ENCODE measurements around the gene PPP1R1C. TPM values are rescaled to one million over a fixed set of nuclear protein-coding genes. Genes with fewer than 3 reads are reported as not detected.
A peak's percentile ranks its signal among the peaks of the same experiment; 100 is the strongest.
"Not testable (repeated sequence)": the region's sequence is repeated elsewhere in the genome, so short reads cannot be mapped to it uniquely, and the experiment has no call there.

PPP1R1C gene
- total RNA-seq, 1 donor = 1.4 TPM

DNA sequence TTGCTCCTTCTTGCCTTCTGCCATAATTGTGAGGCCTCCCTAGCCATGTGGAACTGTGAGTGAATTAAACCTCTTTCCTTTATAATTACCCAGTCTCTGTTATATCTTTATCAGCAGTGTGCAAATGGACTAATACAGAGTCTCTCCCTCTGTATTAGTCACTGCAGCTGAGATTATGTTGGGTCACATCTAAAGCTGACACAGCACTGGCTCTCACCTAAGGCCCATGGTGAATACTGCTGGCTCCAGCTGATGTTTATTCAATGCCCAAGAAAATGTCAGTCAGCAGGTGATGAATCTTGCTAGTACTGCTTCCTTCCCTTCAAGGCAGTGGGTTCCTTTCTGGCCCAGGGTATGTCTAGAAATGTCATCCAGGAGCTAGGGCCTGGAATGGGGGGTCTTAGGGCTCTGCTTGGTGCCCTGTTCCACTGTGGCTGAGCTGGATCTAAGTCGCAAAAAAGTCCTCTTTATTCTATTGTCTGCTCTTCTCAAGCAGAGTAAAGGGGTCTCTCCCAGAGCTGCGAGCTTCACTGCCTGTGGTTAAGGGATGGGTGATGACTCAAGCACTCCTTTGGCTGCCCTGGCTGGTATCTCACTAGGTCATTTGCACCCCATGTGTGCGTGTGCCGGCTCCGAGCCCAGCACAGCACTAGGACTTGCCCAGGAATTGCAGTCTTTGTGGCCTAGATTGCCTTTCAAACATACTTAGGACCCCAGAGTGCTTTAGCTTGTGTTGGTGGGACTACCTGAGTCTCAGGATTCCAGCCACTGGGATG, 29.9 kb downstream of the PPP1R1C start:
- TF ChIP-seq, protein P1, sequence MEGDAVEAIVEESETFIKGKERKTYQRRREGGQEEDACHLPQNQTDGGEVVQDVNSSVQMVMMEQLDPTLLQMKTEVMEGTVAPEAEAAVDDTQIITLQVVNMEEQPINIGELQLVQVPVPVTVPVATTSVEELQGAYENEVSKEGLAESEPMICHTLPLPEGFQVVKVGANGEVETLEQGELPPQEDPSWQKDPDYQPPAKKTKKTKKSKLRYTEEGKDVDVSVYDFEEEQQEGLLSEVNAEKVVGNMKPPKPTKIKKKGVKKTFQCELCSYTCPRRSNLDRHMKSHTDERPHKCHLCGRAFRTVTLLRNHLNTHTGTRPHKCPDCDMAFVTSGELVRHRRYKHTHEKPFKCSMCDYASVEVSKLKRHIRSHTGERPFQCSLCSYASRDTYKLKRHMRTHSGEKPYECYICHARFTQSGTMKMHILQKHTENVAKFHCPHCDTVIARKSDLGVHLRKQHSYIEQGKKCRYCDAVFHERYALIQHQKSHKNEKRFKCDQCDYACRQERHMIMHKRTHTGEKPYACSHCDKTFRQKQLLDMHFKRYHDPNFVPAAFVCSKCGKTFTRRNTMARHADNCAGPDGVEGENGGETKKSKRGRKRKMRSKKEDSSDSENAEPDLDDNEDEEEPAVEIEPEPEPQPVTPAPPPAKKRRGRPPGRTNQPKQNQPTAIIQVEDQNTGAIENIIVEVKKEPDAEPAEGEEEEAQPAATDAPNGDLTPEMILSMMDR (IDR thresholded peaks at IDR 0.05; ENCODE audit: insufficient read depth, low read length) = no peak
- no peak for DNase-seq (ENCODE audit: low read depth)

DNA sequence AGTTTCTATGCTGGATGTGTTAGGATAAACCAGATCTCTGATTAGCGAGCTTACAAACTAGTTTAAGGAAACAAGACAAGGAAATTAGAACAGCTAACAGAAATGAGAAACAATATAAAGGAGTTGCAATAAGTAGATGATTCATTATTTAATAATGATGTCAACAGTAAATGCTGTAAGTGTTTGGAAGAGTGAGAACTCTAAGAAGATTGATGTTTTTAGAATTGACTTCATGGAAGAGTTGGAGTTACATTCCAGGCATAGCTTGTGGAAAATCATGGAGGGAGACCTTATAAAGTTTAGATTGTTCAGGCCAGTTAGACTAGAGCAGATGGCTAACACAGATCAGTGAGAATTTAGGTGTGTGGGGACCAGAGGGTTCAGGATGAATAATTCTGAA, 32.6 kb downstream of the PPP1R1C start:
- no peak overlapping the region for H3K4me3 ChIP-seq (ENCODE audit: low read depth, low read length)
- DNase-seq (ENCODE audit: low read depth) = peak; percentile 28
- TF ChIP-seq, protein P1 (IDR thresholded peaks at IDR 0.05; ENCODE audit: insufficient read depth, low read length) = no peak

More for the DNA sequence above, 29.9 kb downstream of the PPP1R1C start:
- H3K4me3 ChIP-seq (ENCODE audit: low read depth, low read length) = no peak overlapping the region

DNA sequence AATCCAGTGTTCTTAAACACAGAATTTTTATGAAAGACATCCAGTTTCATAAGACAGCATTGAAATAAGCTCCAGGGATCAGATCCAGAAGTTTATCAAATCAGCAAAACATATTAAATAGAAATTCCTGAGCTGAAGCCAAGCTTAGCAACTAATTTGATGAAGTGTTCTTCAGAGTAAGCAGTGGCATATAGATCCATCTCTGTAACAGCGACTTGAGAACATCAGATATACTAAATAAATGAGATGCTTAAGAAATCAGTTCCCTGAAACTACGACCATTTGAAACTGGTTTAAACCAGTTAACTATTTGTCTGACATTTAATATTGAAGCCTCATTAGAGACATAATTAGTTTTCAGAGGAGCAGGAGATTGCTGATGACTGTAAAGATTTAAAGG, 34.1 kb downstream of the PPP1R1C start:
- no peak overlapping the region for H3K4me3 ChIP-seq (ENCODE audit: low read depth, low read length)
- TF ChIP-seq, protein P1 (IDR thresholded peaks at IDR 0.05; ENCODE audit: insufficient read depth, low read length) = no peak
- no peak for DNase-seq (ENCODE audit: low read depth)

DNA sequence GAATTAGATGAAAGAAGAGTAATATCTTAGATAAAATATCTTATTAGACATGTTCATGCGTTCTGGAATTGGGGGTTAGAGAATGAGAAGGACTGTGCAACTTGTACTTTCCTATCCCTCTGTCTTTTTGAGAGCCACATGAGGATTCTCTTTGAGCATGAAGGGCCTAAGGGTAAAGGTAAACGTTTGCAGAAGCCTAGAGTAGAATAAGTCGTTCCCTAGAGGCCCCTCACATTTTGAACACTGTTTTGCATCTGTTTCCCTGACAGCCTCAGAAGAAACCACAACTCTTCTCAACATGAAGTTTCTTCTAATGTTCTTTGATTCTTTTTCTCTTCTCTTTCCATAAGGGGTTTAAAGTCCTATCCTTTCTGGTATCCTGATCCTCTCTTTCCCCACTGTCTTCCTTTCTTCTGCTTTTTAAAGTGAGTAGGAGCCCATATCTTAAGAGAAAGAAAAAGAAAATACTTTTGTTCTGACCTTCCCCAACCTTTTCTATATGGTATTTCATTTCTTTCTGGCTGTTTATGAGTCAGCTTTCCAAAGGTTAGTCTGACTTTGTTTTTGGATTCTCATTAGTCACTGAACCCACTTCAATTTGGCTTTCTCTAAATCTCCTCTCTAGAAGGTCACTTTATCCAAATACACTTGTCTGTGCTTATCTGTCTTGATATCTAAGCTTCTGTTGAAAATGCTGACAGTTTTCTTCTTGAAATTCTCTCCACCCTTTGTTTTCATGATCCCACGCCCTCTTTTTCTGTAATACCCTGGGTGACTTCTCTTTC, 34.8 kb downstream of the PPP1R1C start:
- peak; percentile 65 for DNase-seq (ENCODE audit: low read depth)
- TF ChIP-seq, protein P1 (IDR thresholded peaks at IDR 0.05; ENCODE audit: insufficient read depth, low read length) = no peak
- no peak overlapping the region for H3K4me3 ChIP-seq (ENCODE audit: low read depth, low read length)

DNA sequence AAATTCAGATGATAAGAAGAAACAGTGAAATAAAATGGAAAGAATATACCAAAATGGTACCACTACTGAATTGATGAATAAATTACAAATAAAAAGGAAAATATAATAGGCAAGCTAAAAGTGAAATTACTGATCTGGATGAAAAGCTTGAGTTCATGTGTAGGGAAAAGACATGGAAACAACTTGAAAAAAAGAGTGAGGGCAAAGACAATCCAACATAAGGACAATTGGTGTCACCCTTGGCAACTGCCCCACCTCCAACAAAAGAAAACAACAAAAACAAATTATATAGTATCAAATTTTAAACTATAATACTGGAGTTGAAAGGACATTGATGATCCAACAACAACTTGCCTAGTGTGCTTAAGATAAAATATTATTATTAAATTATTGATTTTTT, 37.6 kb downstream of the PPP1R1C start:
- TF ChIP-seq, protein P1 (IDR thresholded peaks at IDR 0.05; ENCODE audit: insufficient read depth, low read length) = no peak
- H3K4me3 ChIP-seq (ENCODE audit: low read depth, low read length) = no peak overlapping the region
- no peak for DNase-seq (ENCODE audit: low read depth)

DNA sequence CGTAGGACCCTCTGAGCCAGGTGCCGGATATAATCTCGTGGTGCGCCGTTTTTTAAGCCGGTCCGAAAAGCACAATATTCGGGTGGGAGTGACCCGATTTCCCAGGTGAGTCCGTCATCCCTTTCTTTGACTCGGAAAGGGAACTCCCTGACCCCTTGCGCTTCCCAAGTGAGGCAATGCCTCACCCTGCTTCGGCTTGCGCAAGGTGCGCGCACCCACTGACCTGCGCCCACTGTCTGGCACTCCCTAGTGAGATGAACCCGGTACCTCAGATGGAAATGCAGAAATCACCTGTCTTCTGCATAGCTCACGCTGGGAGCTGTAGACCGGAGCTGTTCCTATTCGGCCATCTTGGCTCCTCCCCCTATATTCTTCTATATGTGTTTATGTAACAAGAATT, 45.2 kb downstream of the PPP1R1C start:
- DNase-seq (ENCODE audit: low read depth); H3K4me3 ChIP-seq (ENCODE audit: low read depth, low read length): not testable (repeated sequence)

DNA sequence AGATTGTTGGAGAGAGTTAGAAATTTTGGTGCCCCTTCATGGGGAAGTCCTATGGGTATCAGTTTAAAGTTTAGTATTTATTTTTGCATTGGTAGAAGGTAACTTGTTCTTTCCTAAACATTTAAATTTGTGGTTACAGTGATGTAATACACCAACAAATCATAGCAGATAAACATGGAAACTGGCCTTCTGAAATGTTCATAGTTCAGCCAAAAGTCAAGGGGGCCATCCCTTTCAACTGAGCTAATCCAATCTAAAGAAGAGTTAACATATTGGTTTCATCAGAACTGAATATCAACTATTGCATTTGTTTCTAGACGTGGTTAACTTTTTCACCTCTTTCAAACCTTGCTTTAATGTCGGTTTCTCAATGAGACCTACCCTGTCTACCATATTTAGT, 46.3 kb downstream of the PPP1R1C start:
- no peak overlapping the region for H3K4me3 ChIP-seq (ENCODE audit: low read depth, low read length)
- TF ChIP-seq, protein P1 (IDR thresholded peaks at IDR 0.05; ENCODE audit: insufficient read depth, low read length) = no peak
- no peak for DNase-seq (ENCODE audit: low read depth)

Data from fibroblast of the aortic adventitia (primary cell).